Measurements from ENCODE around the gene FAM168B.

Gene FAM168B

DNA sequence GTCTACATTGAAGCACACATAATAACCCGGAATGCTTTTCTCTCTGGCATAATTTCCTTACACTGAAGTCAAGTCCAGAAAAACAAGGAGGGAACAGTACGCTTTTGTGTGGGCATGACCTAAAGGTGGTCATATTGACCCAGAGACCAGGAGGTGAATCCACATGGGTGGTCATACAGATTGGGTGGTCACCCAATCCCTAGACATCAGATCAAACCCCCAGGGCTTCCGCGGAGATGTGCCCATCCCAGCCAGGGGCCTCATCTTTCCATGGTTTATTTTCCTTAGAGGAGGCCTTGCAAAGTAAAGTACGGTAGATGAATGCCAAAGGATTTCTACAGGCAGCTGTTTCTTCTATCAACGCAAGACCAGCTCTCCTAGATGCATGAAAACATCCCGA is 38.8 kb downstream of the FAM168B start:
- DNase-seq: no peak

DNA sequence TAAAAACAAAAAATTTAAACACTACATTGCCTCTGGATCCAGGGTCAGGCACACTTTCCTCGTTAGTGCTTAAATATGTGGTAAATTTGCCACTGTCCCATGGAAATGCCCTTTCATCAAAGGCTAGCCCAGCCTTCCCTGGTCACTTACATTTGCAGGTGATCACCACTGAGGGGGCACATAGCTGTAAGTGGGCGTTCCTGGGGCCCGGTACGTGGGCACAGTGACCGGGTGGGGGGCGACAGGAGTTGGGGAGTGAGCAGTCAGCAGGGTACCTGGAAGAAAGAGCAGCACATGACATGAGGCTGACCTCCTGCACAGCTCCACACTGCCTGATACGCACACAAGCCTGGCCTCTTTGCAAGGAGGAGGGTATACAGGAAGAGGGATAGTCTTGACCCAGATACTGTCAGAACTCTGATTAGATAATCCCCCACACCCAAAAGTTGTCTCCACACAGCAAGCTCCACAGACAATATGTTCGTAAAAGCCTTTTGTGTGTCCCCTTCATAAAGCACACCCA is 40.5 kb downstream of the FAM168B start:
- DNase-seq: no peak

DNA sequence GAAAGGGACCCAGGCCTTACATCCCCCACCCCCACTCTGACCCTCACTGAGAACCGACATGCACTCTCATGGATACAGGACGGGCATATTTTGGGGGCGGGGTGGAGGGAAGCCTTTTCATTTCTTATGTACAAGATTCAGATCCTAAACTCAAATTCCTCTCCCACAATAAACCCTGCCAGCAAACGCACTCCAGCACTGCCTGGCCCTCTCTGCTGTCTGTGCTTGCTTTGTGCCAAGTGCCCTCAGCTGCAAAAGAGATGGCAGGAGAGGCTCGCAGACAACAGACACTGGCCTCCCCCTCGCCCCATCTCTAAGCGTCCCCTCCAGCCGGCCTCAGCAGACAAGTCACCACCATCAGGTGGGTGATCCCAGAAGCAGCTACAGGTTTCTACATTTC is 42.4 kb downstream of the FAM168B start:
- no peak for DNase-seq

DNA sequence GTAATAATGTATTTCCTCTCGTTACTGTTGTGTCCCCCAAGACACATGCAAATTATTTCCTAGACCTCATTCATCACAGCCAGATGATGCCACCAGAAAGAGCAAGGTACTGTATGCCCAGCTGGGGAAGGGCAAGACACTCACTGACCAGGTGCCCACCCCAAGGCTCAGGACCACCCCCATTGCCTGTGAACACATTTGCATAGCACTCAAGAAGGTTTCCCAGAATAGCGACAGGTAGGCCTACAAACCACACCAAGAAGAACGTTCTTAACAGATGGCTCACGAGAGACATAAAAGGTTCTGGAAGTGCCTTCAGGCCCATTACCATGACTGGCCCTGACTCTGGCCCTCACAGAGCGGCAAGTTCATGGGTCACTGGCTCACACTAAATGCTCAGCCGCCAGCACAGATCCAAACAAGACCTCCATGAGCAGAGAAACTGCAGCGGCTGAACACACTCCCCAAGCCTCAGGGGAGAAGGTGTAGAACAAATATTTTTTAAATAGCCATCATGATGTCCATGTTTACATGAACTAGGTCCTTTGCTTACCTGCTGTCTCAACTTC is 44.0 kb downstream of the FAM168B start:
- no peak for DNase-seq

DNA sequence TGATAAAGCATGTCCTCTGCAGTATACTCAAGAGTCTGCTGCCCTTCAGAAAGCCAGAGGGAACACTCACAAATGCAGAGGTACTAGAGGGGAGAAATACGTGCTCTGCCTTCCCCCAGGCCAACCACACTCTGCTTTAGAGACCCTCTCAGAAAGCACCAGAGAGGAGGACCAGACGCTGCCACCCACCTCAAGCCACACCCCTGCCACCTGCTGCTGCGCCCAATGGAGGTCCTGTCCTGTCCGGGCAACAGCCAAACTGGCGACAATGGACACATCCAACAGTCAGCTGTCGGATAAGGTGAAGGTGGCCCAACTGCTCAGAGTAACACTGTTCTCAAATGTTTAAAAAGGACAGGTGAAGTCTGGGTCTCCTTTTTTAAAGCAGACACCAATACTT is 44.6 kb downstream of the FAM168B start:
- no peak for DNase-seq

DNA sequence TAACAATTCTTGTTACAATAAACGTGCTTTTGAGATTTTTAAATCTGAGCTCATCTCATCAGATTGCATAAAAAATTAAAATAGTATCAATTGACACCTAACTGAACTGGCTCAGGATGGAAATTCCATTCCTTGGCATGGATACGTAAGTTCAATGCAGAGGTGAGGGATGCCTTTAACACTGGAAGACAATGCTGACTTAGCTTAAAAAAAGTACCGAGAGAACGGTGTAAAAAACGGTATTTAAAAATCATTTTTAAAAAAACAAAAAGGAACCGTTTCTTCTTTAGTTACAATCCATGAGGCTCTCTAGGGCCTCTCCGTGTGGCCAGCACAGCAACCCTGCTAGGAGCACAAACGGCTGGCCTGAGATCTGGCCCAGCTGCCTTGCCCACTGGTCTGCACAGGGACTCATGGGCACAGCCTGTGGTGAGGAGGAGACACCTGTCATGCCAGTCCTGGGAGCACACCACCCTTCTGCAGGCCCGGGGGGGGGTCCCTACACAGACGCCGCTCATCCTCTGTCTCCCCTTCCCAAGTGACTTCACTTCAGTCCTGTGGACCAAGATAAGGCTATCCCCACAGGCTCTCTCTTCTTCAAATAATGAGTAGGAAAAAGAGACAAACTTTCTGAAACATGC is 45.2 kb downstream of the FAM168B start:
- no peak for DNase-seq

DNA sequence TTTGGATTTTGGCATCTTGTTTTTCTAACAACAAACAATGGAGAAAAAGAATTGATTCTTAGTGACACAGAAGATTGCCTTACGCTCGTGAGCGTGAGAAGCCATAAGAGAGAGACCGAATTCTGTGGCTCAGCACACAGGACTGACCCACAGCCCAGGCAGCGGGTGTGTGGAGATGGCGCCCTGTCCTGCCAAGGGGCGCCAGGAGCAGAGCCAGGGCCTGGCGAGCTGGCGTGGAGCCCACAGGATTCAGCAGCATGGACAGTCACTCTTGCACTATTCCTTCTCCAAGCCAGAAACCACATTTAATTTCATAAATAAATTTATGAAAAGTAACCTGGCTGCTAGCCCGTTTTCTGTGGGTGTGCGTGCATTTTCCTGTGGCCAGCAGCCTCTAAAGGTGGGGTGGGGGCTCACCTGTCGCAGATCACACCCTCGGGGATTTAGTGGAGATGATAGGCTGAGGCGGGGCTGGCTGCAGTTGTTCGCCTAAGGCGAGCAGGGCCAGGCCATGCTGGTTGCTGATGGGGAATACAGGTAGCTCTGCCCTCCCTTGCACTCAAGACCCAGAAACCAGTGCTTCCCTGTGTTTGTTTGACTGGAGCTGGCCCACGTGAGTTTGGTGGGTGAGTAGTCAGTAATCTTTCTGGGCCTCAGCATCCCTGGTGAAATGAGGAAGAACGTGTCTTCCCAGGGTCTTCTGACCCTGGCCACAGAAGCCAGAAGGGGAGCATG is 46.2 kb downstream of the FAM168B start:
- DNase-seq: no peak

DNA sequence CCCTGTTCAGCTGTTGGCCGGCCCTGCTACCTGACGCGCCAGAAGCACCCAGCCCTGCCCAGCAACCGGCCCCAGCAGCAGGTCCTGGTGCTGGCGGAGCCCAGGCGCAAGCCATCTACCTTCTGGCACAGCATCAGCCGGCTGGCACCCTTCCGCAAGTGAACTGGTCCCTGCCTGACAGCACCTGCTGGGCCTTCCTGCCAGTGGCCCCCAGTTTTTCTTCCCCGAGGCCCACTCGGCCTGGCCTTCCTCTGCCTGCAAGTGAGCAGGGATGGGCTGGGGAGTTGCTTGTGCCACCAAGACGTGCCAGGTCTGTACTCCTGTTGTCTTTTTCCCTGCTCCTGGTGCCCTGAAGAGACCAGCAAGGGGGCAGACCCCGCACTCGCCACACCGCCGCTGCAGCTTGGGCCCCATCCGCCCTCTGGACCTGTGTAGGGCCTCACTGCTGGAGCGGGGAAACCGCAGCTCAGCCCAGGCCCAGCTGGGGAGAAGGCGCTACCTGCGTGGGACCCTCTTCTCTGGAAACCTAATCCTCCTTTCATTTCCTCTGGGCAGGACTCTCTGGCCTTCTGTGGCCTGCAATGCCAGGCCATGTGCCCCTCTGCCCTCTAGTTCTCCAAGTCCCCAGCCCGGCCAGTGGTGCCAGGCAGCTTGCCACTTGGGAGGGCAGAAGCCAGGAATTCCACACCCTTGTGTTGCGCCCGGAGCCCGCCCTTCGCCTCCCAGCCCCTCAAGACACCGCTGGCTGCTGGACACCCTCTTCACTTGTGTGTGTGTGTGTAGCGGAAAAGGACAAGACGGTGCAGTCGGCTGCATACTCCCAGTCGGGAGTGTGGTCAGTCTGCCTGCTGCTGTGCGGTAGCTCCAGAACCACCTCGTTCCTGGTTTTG is 47.0 kb downstream of the FAM168B start:
- no peak for DNase-seq

DNA sequence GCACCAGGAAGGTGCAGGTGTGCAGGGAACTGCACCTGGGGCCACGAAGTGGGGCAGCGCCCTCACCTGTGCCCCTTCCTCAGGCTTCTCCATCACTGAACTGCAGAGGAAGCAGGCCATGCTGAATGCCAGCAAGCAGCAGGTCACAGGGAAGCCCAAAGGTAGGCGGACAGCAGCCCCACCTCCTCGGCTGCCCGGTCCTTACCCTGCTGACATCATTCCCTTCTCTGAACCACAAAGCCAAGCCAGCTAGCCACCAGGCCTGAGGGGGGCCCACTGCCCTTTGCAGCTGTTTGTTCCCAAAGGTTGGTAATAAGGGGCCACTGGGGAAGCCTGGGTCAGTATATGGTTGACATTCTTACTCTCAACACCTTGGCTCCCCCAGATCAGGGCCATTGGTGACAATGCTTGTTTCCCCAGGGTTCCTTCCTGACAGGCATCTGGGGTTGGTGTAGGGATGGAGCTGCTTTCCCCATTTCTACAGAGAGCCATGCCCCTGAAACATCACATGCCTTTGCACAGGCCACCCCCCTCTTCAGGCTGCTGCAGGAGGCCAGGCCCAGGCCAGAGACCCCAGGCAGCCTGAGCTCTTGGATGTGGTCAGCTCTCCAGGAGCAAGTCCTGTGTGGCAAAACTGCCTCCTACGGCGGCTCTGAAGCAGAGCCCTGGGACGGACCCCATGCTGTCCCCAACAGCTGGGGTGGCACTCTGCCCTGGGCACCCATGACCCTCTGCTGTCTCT is 47.8 kb downstream of the FAM168B start:
- no peak for DNase-seq

DNA sequence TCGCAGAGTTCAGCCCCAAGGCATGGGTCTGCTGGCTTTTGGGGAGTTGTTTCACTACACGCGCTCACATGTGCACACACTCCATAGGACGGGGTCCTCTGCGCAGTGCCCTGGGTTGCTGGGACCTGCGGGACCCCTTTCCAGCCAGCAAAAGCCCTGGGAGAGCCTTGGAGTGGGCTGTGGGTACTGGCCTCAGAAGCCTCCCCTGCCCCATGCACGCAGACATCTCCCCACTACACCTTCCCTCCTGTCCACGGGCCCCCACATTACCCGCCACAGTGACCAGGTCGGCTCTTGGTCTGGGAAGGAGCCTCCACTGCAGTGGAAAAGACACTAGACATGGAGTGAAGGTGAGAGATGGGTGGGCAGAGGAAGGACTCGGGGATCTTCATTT is 48.5 kb downstream of the FAM168B start:
- DNase-seq: no peak

DNA sequence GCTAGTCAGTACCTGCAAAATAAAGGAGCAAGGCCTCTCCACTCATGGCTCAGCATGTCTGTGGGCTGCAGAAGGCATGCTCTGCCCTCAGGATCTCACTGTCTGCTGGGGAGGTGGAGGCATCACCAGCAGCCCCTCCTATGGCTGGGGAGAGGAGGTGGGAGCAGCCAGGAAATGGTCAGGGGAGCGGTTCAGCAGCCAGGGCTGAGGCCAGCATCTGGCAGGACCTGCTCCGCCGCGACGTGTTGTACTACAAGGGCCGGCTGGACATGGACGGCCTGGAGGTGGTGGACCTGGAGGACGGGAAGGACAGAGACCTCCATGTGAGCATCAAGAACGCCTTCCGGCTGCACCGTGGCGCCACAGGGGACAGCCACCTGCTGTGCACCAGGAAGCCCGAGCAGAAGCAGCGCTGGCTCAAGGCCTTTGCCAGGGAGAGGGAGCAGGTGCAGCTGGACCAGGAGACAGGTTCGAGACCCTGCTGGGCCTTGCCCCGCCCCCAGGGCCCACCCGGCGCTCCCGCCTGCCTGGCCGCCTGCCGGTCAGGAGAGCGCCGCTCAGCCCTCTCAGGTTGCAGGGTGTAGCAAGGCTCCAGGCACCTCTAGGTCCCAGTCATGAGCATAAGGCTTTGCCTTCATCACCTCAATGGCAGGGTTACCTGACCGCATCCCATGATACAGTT is 49.0 kb downstream of the FAM168B start:
- no peak for DNase-seq

DNA sequence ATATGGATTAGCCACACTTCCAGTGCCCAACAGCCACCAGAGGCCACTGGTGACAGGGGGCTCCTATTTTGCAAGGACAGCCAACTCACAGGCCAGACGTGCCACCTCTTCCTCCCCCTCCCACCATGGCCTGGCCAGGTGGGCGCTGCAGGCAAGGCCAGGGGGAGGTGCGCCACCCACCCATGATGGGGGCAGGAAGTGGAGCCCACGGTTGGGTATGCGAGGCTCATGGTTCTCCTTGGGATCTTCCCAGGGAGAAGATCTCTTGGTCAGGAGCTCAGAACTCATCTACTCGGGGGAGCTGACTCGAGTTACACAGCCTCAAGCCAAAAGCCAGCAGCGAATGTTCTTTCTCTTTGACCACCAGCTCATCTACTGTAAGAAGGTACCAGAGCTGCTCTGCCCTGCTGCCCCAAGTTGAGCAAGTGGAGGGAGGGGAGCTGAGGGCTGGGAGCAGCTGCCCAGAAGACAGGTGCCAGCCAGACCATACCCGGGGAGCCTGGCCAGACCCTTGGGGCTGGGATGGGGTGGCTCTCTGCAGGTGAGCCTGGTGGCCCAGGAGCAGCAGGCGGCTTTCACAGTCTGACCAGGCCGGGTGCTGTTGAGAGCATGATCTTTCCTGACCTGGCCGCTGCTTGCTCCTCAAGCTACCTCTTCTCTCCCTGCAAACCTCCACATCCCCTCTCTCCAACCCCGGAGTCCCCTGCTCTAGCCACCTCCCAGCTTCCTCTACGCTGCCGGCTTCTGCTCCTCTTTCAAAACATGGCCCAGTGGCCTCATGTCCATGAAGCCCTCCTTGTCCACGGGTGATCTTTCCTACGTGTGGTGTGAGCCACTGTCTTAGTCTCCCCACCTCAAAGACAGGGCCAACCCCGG is 49.8 kb downstream of the FAM168B start:
- no peak for DNase-seq

DNA sequence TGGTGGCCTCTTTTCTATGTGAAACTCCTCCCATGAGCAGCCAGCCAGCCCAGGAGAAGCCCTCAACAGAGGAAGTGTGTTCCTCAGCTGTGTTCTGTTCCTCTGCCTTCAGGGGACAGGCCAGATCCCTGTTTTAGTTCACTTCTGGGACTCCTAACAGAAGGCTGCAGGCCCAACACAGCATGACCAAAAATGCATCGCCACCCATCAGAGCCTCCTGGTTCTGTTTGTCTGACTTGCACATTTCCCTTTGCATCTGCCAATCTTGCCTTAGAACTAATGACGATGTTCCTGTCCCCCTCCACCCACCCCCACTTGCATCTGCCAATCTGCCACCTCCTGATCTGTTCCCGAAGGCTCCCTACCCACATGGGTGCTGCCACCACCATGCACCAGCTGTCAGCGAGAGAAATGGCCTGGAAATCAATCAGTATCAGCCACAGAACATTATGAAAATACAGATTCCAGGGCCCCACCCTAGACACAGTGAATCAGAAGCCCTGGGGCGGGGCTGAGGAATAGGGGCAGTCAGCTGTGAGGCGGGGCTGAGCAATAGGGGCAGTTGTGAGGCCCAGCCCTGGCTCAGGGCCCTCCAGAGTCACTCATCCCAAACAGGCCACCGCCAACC is 51.0 kb downstream of the FAM168B start:
- no peak for DNase-seq

DNA sequence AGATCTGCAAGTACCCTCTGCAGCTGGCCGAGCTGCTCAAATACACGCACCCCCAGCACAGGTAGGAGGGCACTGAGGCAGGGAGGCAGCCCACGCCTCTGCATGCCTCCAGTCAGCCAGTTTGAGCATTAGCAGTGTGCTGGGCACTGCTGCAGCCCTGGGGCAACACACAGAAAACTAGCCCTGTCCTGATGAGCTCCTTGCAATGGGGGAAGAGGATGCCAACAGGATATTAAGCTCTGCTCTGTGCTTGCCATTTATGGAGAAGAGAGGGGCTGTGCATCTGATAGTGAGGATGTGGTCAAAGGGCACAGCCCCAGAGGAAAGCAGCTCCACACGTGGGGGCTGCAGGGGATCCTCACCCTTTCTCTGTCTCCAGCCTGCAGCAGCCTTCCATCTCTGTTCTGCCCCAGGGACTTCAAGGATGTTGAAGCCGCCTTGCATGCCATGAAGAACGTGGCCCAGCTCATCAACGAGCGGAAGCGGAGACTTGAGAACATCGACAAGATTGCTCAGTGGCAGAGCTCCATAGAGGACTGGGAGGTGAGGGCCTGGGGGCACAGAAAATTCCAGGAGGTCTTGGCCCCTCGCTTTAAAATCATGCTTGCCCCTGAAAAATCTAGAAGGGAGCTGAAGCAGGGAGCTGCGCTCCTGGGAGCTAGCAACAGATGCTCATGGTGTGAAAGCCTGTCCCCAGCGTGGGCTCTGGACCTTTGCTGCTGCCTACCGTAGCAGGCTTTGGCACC is 51.7 kb downstream of the FAM168B start:
- no peak for DNase-seq

DNA sequence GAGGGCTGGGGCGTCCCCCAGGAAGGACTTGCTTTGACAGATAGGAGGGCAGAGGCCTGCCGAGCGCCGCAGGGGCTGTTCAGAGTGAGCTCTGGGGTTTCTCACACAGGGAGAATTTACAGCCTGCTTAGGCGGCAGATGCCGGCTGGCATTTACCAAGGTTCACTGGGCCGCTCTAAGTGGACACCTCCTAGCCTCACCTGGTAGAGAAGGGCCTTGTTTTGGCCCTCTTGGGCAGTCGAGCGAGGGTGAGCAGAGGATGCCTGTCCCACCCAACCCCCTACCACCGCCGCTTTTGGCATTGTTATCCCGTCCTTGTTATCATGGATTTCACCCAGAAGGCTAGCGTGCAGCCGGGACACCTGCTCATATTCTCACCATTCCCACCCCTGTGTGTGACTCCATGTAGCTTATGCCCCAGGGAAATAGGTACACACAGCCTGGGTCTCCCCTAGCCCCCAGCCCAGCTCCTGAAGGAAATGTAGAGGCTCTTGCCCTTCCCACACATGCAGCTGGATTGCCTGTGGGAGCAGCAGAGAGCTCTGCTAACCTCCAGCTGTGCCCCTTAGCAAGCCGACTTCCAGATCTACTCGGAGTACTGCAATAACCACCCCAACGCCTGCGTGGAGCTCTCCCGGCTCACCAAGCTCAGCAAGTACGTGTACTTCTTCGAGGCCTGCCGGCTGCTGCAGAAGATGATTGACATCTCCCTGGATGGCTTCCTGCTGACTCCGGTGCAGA is 52.4 kb downstream of the FAM168B start:
- no peak for DNase-seq

DNA sequence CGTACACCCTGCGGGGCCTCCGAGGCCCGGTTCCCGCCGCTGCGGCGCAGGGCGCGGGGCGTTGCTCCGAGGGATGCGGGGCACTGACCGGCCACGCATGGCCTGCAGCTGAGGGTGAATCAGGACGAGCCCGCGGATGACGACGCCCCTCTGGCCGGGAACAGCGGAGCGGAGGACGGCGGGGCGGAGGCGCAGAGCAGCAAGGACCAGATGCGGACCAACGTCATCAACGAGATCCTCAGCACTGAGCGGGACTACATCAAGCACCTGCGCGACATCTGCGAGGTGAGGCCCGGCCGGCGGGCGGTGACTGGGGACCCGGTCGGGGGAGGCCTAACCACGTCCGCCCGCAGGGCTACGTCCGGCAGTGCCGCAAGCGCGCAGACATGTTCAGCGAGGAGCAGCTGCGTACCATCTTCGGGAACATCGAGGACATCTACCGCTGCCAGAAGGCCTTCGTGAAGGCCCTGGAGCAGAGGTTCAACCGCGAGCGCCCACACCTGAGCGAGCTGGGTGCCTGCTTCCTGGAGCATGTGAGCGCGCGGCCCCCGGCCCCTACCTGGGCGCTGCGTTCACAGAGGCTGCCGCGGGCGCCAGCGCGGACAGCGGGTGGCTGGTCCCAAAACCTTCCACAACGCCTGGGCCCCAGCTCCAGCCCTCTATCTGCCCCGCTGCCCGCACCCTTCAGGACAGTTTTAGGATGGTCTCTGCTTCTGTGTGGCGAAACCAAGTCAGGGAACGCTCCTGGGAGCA is 53.2 kb downstream of the FAM168B start:
- DNase-seq: no peak

DNA sequence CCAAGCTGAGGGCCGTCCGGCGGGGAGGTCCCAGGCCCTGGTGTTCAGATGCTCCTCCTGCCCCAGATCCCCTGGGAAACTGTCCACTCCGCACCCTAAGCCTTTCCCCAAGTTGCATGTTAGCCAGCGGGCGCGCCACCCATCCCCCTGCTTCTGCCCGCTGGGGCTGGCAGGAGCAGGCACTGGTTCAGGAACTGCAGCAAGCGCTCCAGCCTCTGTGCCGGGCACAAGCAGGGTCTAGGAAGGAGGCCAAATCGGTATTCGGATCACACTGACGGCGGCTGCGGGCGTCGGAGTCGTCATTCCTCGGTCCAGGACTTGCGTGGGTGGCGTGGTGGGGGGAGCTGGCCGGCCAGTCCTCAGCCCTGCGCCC is 53.7 kb downstream of the FAM168B start:
- DNase-seq: no peak

DNA sequence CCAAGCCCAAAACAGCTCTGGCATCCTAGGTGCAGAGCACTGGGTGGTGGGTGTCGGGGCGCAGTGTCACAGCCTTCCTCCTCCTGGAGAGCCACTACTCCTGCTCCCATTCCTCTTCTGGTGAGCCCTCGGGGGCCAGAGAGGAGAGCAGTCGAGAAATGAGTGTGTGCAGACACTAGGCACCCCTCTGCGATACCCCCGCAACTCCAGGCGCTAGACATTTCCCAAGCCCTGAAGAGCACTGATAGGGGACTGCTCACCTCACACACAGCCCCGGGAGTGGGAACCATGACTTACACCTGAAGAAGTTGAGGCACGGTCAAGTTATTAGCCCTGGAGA is 54.2 kb downstream of the FAM168B start:
- no peak for DNase-seq
